ENCODE data around the gene PDZD4.

The PDZD4 gene

GRCh38 chrX:153805436-153805835 is 24.9 kb downstream of the PDZD4 start:
- no peak for DNase-seq (ENCODE audit: low spot score)

- DNase-seq (ENCODE audit: low spot score) = no peak
Measured at GRCh38 chrX:153804621-153805020, 25.7 kb downstream of the PDZD4 start.

GRCh38 chrX:153804100-153804595 is 26.2 kb downstream of the PDZD4 start:
- DNase-seq (ENCODE audit: low spot score) = no peak

- DNase-seq (ENCODE audit: low spot score) = no peak
Measured at GRCh38 chrX:153803211-153804099, 26.9 kb downstream of the PDZD4 start.

- no peak for DNase-seq (ENCODE audit: low spot score)
Measured at GRCh38 chrX:153802513-153803045, 27.8 kb downstream of the PDZD4 start.

GRCh38 chrX:153801669-153802068 is 28.7 kb downstream of the PDZD4 start:
- DNase-seq (ENCODE audit: low spot score) = peak; percentile 21

- no peak for DNase-seq (ENCODE audit: low spot score)
Measured at GRCh38 chrX:153800746-153801145, 29.6 kb downstream of the PDZD4 start.

- no peak for DNase-seq (ENCODE audit: low spot score)
Measured at GRCh38 chrX:153800177-153800722, 30.1 kb downstream of the PDZD4 start.

- no peak for DNase-seq (ENCODE audit: low spot score)
Measured at GRCh38 chrX:153799326-153799725, 31.0 kb downstream of the PDZD4 start.

GRCh38 chrX:153797415-153798015 is 32.8 kb downstream of the PDZD4 start:
- DNase-seq (ENCODE audit: low spot score) = no peak

GRCh38 chrX:153794897-153795816 is 35.2 kb downstream of the PDZD4 start:
- peak; percentile 2 for DNase-seq (ENCODE audit: low spot score)

- DNase-seq (ENCODE audit: low spot score) = peak; percentile 93
Measured at GRCh38 chrX:153794018-153794896, 36.1 kb downstream of the PDZD4 start, which contains the start of the genes IDH3G and SSR4. IDH3G (minus strand) TSS chrX:153794375; CDS start chrX:153794326, 49 bp downstream. SSR4 (plus strand) TSS chrX:153794668; CDS start chrX:153794688, 20 bp downstream.

- DNase-seq (ENCODE audit: low spot score) = peak; percentile 16
Measured at GRCh38 chrX:153793291-153793690, 37.1 kb downstream of the PDZD4 start.

- DNase-seq (ENCODE audit: low spot score) = no peak
Measured at GRCh38 chrX:153792368-153792767, 38.0 kb downstream of the PDZD4 start.

GRCh38 chrX:153791104-153791852 is 39.1 kb downstream of the PDZD4 start:
- no peak for DNase-seq (ENCODE audit: low spot score)

GRCh38 chrX:153789654-153790053 is 40.7 kb downstream of the PDZD4 start:
- no peak for DNase-seq (ENCODE audit: low spot score)

- DNase-seq (ENCODE audit: low spot score) = no peak
Measured at GRCh38 chrX:153786669-153787068, 43.7 kb downstream of the PDZD4 start.

GRCh38 chrX:153784325-153784967 is 45.9 kb downstream of the PDZD4 start:
- no peak for DNase-seq (ENCODE audit: low spot score)

- DNase-seq (ENCODE audit: low spot score) = no peak
Measured at GRCh38 chrX:153783378-153784013, 46.8 kb downstream of the PDZD4 start.

Measured in kidney tubule cell (primary cell).